GM15510 (cell line): ENCODE results near the gene SYCE1.

ENCODE experiments used
- POLR2A ChIP-seq: IDR thresholded peaks from 3 replicates; pipeline ENCODE4 v1.6.1; 2011; ENCODE audit warnings: borderline replicate concordance; ENCODE audit not compliant: insufficient read length; ENCODE audit errors: extremely low read depth

SYCE1 gene

DNA sequence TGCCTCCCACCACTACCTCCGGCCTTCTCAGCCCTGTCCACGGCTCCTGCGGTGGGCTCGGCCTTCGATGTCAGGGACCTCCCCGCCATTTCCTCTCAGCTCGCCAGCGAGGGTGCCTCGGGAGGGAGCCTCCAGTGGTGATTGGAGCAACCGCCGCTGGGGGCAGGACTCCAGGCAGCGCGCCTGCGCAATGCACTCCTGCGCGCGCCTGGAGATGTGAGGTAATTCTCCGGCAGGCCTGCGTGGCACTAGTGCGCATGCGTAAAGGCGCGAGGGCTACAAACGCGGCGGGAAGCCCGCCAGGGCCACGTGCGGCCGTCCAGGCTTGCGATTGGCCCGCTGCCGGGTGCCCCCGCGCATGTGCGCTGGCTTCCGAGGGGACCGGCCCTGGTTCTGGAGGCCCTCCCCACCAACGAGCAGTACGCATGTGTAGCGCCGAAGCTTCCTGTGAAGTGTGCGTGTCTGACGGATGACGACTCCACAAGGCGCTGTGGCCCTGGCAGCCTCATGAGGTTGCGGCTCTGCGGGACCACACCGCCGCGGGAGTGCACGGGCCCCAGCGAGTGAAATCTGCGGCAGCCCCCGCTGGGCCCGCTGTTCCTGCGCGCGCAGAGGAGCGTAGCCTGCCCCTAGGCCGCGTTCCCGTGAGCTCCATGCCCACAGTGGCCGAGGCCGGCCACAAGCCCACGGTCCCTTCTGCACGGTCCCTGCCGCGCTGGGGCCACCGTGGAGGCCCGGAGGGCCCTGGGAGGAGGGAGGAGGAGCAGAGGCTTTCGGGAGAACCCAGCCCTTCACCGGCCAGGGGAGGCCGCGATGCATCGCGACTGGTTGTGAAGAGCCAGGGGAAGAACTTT is at the start of gene SYCE1:
TSS of gene SYCE1 (minus strand) at position 143 of the 854 bp plus-strand sequence. CDS start at position 89, 54 bp downstream.
- no peak for TF ChIP-seq POLR2A

DNA sequence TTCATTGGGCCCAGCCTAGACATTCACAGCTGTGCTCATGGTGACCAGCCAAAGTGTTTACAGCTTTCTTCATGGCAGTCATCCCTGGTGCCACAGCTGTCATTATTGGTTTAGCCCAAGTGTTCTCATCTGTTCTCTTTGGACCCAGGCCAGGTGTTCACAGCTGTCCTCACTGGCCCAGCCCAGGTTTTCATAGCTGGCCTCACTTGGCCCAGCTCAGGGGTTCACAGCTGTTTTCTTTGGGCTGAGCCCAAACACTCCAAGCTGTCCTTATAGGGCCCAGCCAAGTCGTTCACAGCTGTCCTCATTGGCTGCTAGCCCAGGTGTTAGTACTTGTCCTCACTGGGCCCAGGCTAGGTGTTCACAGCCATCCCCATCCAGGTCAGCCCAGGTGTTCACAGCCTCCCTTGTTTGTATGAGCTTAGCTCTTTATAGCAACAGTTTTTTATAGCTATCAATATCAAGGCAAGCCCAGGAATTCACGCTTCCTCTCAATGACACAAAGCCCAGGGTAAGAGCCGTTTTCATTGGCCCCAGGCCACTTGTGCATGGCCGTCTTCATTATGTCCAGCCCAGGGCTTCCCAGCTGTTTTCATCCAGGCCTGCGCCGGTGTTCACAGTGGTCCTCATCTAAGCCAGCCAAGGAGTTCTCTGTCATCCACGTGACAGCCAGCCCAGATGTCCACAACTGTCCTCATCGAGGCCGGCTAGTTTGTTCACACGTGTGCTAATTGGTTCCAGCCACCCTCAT is 49.6 kb upstream of the SYCE1 start:
- no peak for TF ChIP-seq POLR2A

DNA sequence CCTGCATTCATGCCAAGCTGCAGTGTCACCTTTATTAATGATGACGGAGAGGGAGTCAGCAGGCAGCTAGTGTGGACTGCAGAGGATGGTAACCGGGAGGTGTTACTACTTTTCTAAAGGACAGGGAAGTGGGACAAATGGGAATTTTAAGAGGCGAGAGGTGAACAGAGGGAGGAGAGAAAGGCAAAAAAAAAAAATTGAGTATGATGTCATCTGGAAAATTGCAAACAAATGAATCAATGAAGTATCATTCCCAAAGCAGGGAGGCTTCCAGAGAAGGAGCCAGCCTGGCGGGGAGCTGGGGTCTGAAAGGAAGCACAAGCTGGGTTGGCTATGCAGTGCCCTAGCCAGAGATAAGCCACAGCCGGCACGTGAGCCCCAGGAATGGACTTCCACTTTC is 48.3 kb upstream of the SYCE1 start:
- no peak for TF ChIP-seq POLR2A

GRCh38 chr10:133611079-133611478 is 45.7 kb upstream of the SYCE1 start:
- TF ChIP-seq POLR2A, result no peak

DNA sequence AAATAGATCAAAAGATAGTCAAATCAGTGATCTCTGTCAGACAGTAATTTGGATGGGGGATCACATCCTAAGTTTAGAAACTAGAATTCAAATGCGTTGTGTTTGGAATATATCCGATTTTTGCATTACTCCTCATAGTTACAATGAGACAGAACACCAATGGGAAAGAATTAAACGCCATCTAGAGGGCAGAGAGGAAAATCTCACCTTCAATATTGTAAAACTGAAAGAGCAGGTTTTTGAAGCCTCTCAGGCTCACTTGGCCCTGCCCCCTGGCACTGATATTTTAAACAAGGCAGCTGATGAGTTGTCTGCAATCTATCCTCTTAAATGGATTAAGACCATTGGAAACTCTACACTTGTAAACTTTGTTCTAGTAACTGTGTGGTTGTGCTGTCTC is 43.5 kb upstream of the SYCE1 start:
- no peak for TF ChIP-seq POLR2A

DNA sequence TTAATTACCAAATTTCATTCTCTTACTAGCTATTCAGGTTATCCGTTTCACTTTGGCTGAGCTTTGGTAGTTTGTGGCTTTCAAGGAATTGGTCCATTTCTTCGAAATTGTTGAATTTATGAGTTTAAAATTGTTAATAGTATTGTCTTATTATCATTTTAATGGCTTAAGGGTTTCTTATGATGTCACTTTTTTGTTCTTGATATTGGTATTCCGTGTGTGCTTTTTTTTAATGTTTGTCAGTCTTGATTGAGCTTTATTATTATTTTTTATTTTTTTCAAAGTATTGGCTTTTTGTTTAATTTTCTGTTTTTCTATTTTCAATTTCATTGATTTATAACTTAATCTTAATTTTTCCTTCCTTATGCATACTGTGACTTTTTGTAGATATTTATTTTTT is 35.3 kb upstream of the SYCE1 start:
- TF ChIP-seq POLR2A, result no peak

DNA sequence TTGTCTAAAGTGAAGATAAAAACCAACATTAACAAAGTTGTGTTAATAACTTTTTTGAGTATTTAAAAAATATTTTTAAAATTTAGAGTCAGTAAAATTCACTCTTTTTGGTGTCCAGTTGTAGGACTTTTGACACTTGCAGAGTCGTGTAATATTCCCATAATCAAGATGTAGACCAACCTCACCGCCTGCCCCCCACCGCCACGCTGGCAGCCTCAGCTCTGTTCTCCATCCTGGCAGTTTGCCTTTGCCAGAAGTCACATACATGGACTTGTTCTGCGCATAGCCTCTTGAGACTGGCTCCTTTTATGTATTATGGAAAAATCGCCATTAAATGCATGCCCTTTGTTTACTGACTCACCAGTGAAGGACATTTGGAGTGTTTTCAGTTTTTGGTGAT is 27.3 kb upstream of the SYCE1 start:
- TF ChIP-seq POLR2A, result no peak

DNA sequence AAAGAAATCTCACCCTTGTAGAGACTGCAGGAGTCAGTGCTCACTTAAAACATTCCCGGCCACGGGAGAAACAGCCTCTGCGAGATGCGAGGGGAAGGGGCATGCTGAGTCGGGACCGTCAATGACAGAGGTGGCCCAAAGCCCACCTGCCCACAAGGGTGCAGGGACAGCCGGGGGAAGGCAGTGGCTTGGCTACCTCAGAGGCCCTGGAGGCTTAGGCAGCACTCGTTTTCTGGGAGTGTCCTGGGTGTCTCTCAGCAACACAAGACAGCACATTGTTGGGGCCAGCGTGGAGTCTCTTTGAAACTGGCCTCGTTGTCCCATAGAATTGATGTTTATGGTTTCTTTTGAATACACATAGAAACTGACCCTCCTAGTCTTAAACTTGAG is 25.6 kb upstream of the SYCE1 start:
- TF ChIP-seq POLR2A, result no peak

- no peak for TF ChIP-seq POLR2A
Observed at GRCh38 chr10:133590226-133590969, 25.0 kb upstream of the SYCE1 start.

GRCh38 chr10:133568287-133568614 is 2.9 kb upstream of the SYCE1 start:
- no peak for TF ChIP-seq POLR2A

DNA sequence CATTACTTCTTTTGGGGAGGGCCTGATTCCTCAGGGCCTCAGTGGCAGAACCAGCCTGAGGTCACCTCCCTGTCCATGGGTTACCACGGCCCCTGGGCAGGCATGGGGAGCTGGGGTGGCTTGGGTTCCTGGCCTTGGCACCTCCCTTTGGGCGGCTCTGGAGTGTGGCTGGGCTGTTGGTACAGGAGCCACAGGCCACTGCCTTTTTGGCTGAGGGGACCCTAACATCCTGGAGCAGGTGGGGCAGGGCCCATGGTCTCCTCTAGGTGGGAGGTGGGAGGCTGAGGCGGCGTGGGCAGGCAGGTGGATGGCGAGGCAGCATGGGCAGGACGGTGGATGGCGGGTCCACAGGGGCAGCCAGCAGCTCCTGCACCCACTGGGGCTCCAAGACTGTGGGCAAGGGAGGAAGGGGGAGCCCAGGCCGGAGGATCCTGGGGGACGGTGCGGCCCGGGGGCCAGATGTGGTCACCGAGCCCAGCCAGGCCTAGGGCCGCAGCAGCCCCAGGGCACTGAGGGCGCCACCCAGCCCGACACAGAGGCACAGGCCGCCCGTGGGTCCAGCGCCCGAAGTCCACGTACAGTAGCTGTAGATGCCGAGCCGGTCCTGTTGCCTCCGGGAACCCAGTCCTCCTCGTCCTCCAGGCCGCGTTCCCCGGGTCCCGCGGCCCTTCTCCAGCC is 2.4 kb upstream of the SYCE1 start:
- TF ChIP-seq POLR2A, result no peak

GRCh38 chr10:133567119-133567518 is 1.7 kb upstream of the SYCE1 start:
- no peak for TF ChIP-seq POLR2A

DNA sequence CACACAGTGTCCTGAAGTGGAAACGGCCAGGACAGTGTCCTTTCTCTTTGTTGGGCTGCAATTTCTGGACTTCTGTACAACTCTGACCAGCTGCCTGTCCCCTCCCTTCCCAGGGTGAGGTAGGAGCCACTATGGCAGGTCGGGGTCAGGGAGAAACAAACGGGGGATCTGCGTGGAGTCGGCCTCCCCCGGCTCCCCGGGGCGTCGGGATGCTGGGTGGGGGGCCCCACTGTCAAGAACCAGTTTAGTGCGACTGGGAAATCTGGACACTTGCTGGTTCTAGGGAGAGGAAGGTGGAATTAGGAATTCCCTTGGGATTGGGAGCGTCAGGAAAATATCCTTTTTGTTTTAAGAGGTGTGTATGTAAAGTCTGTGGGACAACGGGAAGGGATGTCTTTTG is 567 bp downstream of the SYCE1 start:
- TF ChIP-seq POLR2A, result no peak

- no peak for TF ChIP-seq POLR2A
Observed at GRCh38 chr10:133559216-133559615, 6.2 kb downstream of the SYCE1 start.

GRCh38 chr10:133557381-133557780 is 8.0 kb downstream of the SYCE1 start:
- no peak for TF ChIP-seq POLR2A

- no peak for TF ChIP-seq POLR2A
Observed at GRCh38 chr10:133555521-133555920, 9.9 kb downstream of the SYCE1 start.

DNA sequence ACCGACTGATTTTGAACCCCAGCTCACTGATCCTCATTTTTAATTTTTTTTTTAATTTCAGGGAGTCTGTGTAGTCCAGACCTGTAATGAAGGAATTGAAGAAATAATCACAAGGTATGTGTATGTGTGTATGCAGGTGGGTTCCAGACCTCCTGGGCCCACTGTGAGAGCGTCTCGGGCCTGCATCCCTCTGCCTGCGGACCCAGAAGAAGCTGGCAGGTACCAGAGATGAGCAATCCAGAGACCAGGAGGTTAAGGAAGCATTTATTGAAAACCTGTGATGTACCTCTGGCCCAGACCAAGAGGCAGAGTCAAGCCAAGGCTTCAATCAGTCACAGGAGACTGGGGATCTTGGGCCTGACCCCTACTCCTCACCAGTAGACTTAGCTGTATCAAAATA is 10.8 kb downstream of the SYCE1 start:
- no peak for TF ChIP-seq POLR2A
